ENCODE measurements around the gene TMEM94. TPM values are rescaled to one million over a fixed set of nuclear protein-coding genes. Genes with fewer than 3 reads are reported as not detected.
A peak's percentile ranks its signal among the peaks of the same experiment; 100 is the strongest.

TMEM94 gene
- total RNA-seq, 1 donor from 2014 or later = 197 TPM

DNA sequence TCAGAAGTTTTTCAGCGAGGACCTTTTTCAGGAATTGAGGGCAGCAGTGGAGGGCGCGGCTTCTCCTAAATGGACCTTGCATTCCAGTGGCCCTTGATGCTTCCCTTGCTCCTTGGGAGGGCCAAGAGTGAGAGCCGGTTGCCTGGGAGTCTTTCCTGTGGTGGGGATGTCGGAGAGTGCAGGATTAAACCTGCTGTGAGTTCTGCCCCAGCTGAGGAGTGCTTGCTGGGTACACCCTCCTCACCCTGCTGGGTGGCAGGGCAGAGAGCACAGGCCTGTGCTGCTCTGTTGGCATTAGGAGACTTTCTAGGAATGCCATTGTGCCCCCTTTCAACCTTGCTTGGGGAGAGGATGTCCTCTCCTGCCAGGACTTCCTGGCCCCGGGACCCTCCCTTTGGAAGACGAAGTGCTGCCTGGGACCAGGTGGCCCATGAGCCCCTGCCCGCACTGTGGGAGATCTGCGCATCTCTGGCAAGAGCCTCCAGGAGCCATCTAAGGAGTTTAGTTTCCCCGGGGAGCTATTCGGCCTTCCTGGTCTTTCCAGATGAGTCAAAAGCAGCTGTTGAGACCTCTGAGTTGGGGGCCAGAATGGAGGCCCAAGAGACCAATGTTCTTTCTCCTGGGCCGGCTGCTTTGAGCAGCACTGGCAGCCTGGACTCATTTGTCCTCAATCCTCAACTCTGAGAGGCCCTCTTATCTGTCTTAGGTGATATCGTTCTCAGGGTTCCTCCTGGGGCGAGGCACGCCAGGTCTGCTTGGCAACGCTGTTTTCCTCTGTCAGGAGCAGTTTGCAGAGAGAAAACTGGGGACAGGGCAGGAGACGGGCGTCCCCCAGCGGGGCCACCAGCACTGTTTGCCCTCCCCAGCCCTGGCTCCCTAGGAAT is 74.6 kb downstream of the TMEM94 start:
- Mint-ChIP-seq H3K9me3 (ENCODE audit: low read depth) (no peaks in the 10 kb centered on the region), H3K4me3 (ENCODE audit: low read depth) (no peak overlapping the region), H3K4me1 (ENCODE audit: low read depth) (peaks cover 51% of the 10 kb centered on the region), H3K27me3 (no peaks in the 10 kb centered on the region), H3K36me3 (ENCODE audit: insufficient read depth) (peaks cover 6% of the 10 kb centered on the region), H3K27ac (peak overlapping the region; percentile 93)
- TF ChIP-seq, protein P1, sequence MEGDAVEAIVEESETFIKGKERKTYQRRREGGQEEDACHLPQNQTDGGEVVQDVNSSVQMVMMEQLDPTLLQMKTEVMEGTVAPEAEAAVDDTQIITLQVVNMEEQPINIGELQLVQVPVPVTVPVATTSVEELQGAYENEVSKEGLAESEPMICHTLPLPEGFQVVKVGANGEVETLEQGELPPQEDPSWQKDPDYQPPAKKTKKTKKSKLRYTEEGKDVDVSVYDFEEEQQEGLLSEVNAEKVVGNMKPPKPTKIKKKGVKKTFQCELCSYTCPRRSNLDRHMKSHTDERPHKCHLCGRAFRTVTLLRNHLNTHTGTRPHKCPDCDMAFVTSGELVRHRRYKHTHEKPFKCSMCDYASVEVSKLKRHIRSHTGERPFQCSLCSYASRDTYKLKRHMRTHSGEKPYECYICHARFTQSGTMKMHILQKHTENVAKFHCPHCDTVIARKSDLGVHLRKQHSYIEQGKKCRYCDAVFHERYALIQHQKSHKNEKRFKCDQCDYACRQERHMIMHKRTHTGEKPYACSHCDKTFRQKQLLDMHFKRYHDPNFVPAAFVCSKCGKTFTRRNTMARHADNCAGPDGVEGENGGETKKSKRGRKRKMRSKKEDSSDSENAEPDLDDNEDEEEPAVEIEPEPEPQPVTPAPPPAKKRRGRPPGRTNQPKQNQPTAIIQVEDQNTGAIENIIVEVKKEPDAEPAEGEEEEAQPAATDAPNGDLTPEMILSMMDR (IDR thresholded peaks at IDR 0.05; ENCODE audit: unreplicated experiment) = no peak
- DNase-seq (ENCODE audit: low spot score, unreplicated experiment) = no peak

- Mint-ChIP-seq H3K36me3 (ENCODE audit: insufficient read depth) (peaks cover 6% of the 10 kb centered on the region), H3K27ac (peak overlapping the region; percentile 93), H3K9me3 (ENCODE audit: low read depth) (no peaks in the 10 kb centered on the region), H3K27me3 (no peaks in the 10 kb centered on the region), H3K4me3 (ENCODE audit: low read depth) (no peak overlapping the region), H3K4me1 (ENCODE audit: low read depth) (peaks cover 49% of the 10 kb centered on the region)
- TF ChIP-seq, protein P1 (IDR thresholded peaks at IDR 0.05; ENCODE audit: unreplicated experiment) = no peak
- DNase-seq (ENCODE audit: low spot score, unreplicated experiment) = no peak
These were observed 75.3 kb downstream of the TMEM94 start for GRCh38 chr17:75531721-75532072.

DNA sequence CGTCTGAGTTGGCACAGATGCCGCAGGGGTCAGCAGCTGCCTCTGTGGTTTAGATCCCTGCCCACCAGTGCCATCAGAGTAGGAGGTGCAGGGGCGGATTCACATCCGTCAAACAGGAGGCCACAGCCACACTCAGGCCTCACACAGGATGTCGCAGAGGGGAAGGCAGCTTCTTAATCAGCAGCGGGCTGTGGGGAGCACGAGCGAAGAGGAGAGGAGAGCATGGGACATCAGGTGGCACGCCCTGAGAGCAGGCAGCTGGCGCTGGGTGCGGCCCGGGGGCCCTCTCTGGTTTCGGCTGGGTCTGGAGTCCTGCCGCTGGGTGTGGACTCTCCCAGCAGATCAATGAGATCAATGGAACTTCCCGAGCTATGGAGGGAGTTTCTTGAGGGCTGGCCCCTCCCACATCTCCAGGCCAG is 78.7 kb downstream of the TMEM94 start:
- Mint-ChIP-seq H3K4me1 (ENCODE audit: low read depth) (peaks cover 57% of the 10 kb centered on the region), H3K9me3 (ENCODE audit: low read depth) (no peaks in the 10 kb centered on the region), H3K4me3 (ENCODE audit: low read depth) (peak overlapping the region; percentile 10), H3K27me3 (no peaks in the 10 kb centered on the region), H3K36me3 (ENCODE audit: insufficient read depth) (peaks cover 8% of the 10 kb centered on the region), H3K27ac (peak overlapping the region; percentile 98)
- TF ChIP-seq, protein P1 (IDR thresholded peaks at IDR 0.05; ENCODE audit: unreplicated experiment) = no peak
- DNase-seq (ENCODE audit: low spot score, unreplicated experiment) = peak; percentile 52

DNA sequence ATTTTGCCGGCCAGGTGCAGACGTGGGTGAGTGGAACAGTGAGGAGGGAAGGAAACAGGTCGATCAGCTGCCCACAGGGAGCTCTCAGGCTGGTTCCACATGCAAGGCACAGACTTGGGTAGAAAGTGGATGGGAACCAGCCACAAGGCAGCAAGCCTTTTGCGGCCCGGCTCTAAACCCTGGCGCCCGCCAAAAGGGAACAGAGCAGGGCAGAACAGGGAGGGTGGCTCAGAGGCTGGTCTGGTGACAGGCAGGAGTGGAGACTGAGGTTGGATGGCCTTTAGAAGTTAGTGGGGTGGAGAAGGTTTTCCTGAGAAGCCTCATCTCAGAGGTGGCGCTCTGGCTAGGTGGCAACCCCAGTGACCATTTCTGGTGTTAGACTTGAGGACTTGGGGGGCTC is 79.4 kb downstream of the TMEM94 start:
- TF ChIP-seq, protein P1 (IDR thresholded peaks at IDR 0.05; ENCODE audit: unreplicated experiment) = no peak
- Mint-ChIP-seq H3K27me3 (no peaks in the 10 kb centered on the region), H3K27ac (peak overlapping the region; percentile 98), H3K4me3 (ENCODE audit: low read depth) (peak overlapping the region; percentile 21), H3K4me1 (ENCODE audit: low read depth) (peaks cover 57% of the 10 kb centered on the region), H3K9me3 (ENCODE audit: low read depth) (no peaks in the 10 kb centered on the region), H3K36me3 (ENCODE audit: insufficient read depth) (peaks cover 8% of the 10 kb centered on the region)
- DNase-seq (ENCODE audit: low spot score, unreplicated experiment) = no peak

- H3K4me3 Mint-ChIP-seq (ENCODE audit: low read depth) = no peak overlapping the region
- no peaks in the 10 kb centered on the region for H3K27me3 Mint-ChIP-seq
- no peaks in the 10 kb centered on the region for H3K9me3 Mint-ChIP-seq (ENCODE audit: low read depth)
- peaks cover 8% of the 10 kb centered on the region for H3K36me3 Mint-ChIP-seq (ENCODE audit: insufficient read depth)
- peak overlapping the region; percentile 16 for H3K27ac Mint-ChIP-seq
- no peak for DNase-seq (ENCODE audit: low spot score, unreplicated experiment)
- TF ChIP-seq, protein P1 (IDR thresholded peaks at IDR 0.05; ENCODE audit: unreplicated experiment) = no peak
- peaks cover 56% of the 10 kb centered on the region for H3K4me1 Mint-ChIP-seq (ENCODE audit: low read depth)
These were observed 79.9 kb downstream of the TMEM94 start for GRCh38 chr17:75536366-75536765.
